DMS 273 treated with DMSO at 0.1 percent for 48 hours (cell line): ENCODE data around the gene AGBL5.
"Not testable (repeated sequence)": the region's sequence is repeated elsewhere in the genome, so short reads cannot be mapped to it uniquely, and the experiment has no call there.

Experiments used
- DNase-seq: peaks from one replicate; lab custom pipeline; 2025; lab: John Stamatoyannopoulos, UW

The AGBL5 gene

DNA sequence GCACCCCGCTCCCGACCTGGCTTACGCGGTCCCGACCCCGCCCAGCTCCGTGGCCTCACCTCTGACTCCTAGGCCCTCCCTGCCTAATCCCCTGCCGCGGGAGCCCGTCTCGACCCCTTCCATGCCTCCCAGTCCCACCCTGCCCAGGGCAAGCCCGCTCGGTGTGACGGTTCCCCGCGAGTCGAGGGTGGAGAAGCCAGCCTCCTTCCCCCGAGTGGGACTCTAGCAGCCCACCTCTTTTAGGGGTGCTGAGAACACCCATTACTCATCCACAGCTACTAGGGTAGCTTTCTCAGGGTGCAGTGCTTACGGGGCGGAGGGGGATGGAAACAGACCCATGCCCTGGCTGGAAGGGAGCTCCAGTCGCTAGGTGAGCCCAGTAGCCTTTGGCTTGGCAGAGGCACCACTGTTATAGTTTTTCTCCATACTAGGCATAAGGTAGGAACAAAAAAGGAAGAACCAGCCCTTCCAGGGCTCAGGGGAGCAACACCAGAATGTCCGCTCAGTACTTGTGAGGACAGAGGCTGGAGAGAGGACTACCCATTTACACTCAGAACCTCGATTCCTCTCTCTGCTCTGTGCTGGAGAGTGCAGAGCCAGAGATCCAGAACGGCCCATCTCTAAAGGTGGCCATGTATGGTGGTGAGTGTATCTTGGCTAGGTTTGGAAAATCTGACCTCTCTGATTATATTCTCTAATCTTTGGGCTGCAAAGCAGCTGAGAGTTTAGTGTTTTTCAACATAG lies 606 bp downstream of the AGBL5 start:
- no peak for DNase-seq

GRCh38 chr2:27053321-27053720 lies 1.9 kb downstream of the AGBL5 start:
- no peak for DNase-seq

GRCh38 chr2:27053776-27054175 lies 2.3 kb downstream of the AGBL5 start:
- no peak for DNase-seq

DNA sequence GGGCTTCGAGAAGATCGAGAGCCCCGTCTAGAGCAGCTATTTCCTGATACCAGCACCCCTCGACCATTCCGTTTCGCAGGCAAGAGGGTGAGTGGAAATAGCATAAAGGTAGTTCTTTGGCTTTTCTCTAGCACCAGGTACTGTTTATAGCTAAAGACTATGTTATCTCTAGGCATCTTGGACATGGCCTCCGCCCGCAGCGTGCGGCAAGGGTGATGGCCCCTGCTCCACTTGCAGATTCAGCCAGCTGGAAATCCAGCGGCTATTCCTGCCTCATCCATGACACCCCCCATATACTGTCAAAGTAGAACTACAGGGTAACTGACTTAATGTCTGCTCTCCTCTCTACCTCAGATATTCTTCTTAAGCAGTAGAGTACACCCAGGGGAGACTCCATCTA lies 3.3 kb downstream of the AGBL5 start:
- DNase-seq, result no peak

GRCh38 chr2:27057184-27057583 lies 5.7 kb downstream of the AGBL5 start:
- DNase-seq, result no peak

GRCh38 chr2:27058210-27058609 lies 6.7 kb downstream of the AGBL5 start:
- no peak for DNase-seq

- DNase-seq, result no peak
Observed at GRCh38 chr2:27059141-27059820, 7.8 kb downstream of the AGBL5 start.

DNA sequence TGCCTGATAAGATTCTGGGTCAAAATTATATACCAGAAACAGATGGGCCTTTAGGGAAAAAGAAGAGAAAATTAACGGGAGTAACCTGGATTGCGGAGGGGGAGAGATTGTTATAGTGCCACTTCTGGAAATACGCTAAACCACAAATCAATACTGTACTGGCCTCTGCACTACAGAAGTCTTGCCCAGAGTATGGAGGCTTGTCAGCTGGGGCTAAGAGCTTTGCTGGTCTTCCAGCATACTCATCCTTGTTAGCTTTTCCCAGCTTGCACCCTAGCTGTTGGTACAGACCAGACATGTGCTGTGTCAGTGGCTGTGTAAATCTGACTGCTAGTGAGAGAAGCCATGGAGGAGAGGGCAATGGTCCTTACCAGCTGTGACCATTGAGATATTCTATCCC lies 8.9 kb downstream of the AGBL5 start:
- no peak for DNase-seq

DNA sequence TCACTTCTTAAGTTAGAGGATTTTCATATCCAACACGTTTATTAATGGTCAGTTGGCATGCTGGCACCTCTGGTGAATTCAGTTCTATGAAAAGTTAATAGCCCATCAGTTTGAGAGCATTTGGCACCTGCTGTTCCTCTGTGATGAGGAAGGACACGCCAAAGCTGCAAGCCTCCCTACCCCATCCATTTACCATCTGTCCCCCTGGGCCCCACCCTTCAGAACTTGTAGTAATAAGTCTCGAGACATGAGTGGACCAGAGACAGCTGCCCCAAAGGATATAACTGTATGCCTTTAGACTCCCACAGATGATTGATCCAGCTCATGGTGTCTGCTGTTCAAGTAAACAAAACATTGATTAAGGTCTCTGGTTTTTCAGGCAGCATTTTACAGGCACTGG lies 13.7 kb downstream of the AGBL5 start:
- no peak for DNase-seq

DNA sequence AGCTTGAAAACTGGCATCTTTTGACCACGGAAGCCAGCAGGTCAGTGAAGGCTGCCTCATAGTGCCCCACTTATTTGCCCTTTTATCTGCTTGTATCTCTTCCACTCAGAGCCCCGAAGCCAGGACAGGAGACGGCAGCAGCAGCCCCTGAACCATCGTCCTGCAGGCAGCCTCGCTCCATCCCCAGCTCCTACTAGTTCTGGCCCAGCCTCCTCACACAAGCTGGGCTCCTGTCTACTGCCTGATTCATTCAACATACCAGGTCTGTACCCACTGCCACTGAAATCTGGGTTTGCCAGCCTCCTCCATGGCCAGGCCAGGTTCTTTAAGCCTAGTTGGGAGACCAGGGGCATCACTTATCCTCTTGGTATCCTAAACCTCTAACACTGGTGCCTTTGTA lies 15.9 kb downstream of the AGBL5 start:
- DNase-seq, result no peak

DNA sequence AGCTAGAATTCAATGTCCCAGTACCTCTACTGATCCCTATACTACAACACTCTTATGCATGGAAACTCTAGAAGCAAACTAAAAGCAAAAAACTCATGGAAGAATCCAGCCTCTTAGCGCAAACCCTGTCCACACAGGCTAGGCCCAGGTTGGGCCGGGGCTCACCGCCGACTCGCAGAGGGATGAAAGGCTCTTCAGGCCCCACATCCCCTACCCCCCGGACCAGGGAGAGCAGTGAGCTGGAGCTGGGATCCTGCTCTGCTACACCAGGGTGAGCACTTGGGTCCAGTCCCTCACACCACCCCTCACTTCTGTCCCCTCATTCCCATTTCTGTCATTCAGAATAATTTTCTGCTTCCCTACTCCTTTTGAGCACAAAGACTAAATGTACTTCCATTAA lies 18.0 kb downstream of the AGBL5 start:
- no peak for DNase-seq

DNA sequence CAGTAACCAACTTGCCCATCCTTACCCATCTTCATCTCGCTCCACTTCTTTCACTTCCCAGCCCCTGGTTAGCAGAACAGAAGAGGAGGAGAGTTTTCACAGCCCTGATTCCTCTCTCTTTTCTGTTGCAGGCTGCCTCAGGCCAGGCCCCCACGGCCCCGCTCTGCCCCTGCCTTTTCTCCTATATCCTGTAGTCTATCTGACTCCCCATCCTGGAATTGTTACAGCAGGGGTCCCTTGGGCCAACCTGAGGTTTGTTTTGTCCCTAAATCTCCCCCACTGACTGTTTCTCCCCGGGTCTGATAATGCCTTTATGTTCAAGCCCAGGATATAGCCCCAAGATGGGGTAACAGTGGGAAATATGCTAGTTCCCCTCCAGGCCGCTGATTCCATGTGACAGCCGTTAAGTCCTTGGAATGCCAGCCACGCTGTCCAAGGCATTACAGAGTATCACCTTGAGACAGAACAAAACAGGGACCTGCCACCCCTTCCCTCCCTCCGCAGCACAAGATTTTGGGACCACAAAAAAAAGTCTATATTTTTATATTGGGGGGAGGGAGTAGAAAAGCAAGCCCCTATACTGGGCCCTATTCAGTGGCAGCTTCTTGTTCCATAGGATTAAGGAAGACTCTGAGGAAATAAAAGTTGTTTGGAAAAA lies 18.6 kb downstream of the AGBL5 start:
- no peak for DNase-seq

GRCh38 chr2:27070653-27071276 lies 19.3 kb downstream of the AGBL5 start:
- no peak for DNase-seq

DNA sequence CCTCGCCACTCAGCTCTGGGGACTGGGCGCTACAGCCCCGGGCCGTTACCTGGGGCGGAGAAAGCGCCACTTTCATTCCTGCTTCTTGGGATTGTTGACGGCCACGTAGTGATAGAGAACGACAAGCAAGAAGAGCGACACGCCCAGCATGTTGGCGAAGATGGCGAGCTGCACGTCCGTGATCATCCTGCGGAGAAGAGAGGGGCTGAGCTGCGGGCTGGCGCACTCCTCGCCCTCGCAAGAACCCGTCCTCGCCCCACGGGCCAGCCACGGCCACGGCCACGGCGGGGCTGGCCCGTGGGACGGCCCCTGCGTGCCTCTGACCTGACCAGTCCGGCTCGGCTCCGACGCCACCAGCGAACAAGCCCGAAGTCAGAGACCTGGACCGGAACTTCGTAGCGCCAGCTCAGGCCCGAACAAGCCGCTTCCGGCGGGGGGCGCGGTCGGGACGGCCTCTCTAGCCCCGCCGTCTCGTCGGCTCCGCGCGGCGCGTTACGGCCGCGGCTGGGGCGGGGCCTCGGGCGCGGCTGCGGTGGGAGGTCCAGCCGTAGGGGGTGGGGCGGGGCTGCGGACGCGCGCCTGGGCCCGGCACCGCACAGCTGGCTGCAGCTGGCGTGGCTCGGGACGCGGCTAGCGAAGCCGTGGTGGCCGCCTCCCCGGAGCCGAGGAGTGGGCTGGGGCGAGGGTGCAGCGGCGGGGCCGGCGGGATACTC lies 20.0 kb downstream of the AGBL5 start, which contains the start of gene OST4:
Gene OST4 (minus strand): TSS at position 378 of the 713 bp plus-strand sequence.
- DNase-seq, result peak; percentile 45

DNA sequence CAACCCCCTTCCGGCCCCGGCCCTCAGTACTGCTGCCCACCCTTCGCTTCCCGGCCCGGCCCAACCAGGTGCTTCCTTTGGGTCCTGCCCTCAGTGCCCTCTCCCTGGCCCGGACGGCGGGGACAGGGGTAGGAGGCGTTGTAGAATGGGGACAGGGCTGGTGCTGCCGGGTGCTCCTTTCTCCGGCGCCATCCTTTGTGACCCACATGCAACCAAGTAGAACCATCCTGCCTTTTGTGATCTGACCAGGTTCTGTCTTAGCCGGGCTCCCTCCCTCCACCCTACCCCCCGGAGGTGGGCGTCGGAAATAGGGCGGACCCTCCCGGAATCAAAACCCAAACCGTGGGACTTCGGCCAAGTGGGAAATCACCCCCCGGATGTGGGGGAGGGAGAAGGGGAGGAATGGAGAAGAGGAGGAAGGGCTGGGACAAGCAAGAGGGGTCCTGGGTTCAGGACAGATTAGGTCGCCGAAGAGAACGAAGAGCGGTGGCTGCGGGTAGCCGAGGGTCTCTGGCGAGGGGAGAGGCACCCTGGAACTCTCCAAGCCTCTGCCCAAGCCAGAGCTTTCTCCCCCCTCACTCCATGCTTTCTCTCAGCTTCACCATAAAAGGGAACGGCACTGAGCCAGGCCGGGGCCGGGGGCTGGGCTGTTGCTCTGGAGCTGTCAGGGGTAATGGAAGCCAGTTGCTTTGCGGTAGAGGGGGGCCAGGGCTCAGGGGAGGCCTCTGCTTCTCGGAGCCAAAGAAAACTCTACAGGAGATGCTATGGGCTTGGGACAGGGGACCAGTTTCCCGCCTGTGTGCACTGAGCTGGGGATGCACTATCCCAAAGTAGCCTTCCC lies 20.7 kb downstream of the AGBL5 start:
- no peak for DNase-seq

GRCh38 chr2:27072920-27073319 lies 21.5 kb downstream of the AGBL5 start:
- DNase-seq, result no peak

DNA sequence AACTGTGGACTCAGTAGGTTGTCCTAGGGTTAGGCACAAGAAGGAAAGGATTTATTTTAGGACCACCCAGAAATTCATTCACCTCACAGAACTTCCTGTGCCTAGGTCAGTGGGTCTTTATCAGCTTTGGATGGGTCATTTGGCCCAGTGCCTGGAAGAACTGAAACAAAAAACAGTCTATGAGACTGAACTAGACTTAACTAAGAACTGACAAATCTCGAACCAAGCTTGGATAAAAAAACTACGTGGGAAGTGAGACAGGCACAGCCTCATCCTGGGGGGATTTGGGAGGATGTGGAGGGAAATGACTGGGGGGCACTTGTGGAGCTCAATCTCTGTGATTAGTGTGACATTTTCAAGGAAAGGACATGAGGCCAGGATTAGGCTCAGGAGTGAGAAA lies 22.3 kb downstream of the AGBL5 start:
- DNase-seq, result no peak

- peak; percentile 20 for DNase-seq
Observed at GRCh38 chr2:27074738-27075565, 23.5 kb downstream of the AGBL5 start.

GRCh38 chr2:27075566-27075871 lies 24.1 kb downstream of the AGBL5 start:
- DNase-seq, result not testable (repeated sequence)

DNA sequence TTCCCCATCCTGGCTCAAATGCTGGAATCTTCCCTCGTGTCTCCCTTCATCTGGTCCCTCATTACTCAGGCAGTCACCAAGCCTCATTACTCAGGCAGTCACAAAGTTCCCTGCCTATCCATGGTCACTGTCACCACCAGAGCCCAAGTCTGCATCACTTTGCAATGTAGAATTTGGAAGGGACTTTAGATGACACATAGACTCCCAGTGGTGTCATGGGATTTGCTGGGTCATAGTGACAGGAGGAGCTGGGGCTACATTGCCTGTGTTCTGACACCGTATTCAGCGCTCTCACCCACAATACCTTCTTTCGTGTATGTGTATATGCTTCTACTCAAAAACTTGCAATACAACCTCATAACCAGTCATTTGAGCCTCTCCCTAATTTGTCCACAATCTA lies 24.9 kb downstream of the AGBL5 start:
- no peak for DNase-seq
